SJSA1 (cell line): ENCODE data around the gene MMP23B. TPM values are rescaled to one million over a fixed set of nuclear protein-coding genes. Genes with fewer than 3 reads are reported as not detected.

Experiments used
- DNase-seq, 2 experiments: peaks; one replicate each; pipeline ENCODE4 v3.0.0-alpha.2; 2015 to 2020; ENCODE audit warnings: low spot score in 2 of 2, low read depth in 1 of 2
- H3K27ac ChIP-seq: fragments of 250-450 bp; sonication (Bioruptor Pico); 2 replicates; pipeline ENCODE4 v1.5.1; 2020; ENCODE audit warnings: mild to moderate bottlenecking, moderate library complexity
- H3K27me3 ChIP-seq: fragments of 250-450 bp; sonication (Bioruptor Pico); replicated peaks from 2 replicates; pipeline ENCODE4 v1.5.1; 2020; ENCODE audit warnings: mild to moderate bottlenecking, moderate library complexity
- H3K36me3 ChIP-seq: fragments of 250-450 bp; sonication (Bioruptor Pico); 2 replicates; pipeline ENCODE4 v1.5.1; 2020; ENCODE audit warnings: mild to moderate bottlenecking
- H3K4me1 ChIP-seq: fragments of 250-450 bp; sonication (Bioruptor Pico); replicated peaks from 2 replicates; pipeline ENCODE4 v1.6.1; 2021; ENCODE audit warnings: mild to moderate bottlenecking
- H3K4me3 ChIP-seq: fragments of 250-450 bp; sonication (Bioruptor Pico); 2 replicates; pipeline ENCODE4 v1.5.1; 2020; ENCODE audit warnings: mild to moderate bottlenecking
- H3K9me3 ChIP-seq: fragments of 250-450 bp; sonication (Bioruptor Pico); replicated peaks from 2 replicates; pipeline ENCODE4 v1.5.1; 2020; ENCODE audit warnings: mild to moderate bottlenecking
- total RNA-seq: library from RNA; depleted of rRNA; stranded (reverse); fragments of >200 nt; shearing (Covaris generic); gene quantifications from 2 replicates; pipeline ENCODE4 v1.2.3, GENCODE V29; 2014

MMP23B gene
- total RNA-seq, 1 experiment from 2014 or later, result 0.79 TPM

DNA sequence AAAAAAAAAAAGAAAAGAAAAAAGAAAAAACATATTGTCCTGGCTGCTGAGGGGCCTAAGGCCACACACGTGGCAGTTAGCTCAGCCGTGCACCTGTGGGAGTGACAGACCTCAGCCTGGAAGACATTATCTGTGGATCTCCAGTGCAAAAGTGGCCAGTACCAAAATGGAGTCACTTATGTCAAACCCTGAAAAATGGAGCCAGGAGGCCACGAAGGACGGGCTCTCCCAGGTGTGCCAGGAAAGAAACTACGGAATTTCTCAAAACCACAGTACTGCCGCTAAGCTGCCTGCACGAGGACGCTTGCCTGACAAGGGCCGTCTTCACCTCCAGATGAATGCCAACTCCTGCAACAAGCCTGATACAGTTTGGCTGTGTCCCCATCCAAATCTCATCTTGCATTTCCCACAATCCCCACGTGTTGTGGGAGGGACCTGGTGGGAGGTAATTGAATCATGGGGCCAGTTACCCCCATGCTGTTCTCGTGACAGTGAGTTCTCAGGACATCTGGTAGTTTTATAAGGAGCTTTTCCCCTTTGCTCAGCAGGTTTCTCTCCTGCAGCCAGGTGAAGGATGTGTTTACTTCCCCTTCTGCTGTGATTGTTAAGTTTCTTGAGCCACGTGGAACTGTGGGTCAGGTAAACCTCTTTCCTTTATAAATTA is 22.0 kb upstream of the MMP23B start:
- Histone ChIP-seq H3K9me3 (no peaks in the 10 kb centered on the region), H3K4me1 (peaks cover 9% of the 10 kb centered on the region), H3K36me3 (no peaks in the 10 kb centered on the region; the same call in 1 of the 2 replicates), H3K27me3 (no peaks in the 10 kb centered on the region), H3K27ac (no peak overlapping the region), H3K4me3 (no peak overlapping the region)
- DNase-seq, result no peak

DNA sequence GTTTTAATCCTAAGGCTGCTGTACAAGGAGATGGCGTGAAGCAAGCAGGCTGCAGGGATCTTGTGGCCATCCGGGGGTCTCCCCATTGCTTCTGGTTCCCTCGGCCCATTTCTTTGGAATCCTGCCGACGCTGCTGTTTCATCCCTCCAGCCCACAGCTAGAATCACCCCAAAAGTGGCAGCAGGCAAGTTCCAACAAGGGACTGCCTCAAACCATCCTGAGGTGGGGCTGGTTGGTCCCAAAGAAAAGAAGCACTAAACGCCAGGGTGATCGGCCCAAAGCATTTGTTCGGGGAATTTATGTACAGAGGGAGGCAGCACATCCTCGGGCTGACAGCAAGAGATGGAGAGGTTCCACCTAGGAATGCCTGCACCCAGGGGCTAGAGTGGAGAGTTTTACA is 21.2 kb upstream of the MMP23B start:
- peaks cover 5% of the 10 kb centered on the region for H3K36me3 ChIP-seq
- no peaks in the 10 kb centered on the region for H3K27me3 ChIP-seq
- peaks cover 9% of the 10 kb centered on the region for H3K4me1 ChIP-seq
- H3K27ac ChIP-seq, result no peak overlapping the region
- H3K9me3 ChIP-seq, result peaks cover under 1% of the 10 kb centered on the region
- DNase-seq, result no peak
- no peak overlapping the region for H3K4me3 ChIP-seq

GRCh38 chr1:1612104-1612400 is 19.9 kb upstream of the MMP23B start:
- Histone ChIP-seq H3K27ac (no peak overlapping the region), H3K4me3 (no peak overlapping the region), H3K27me3 (no peaks in the 10 kb centered on the region), H3K9me3 (peaks cover 6% of the 10 kb centered on the region), H3K4me1 (peaks cover 17% of the 10 kb centered on the region), H3K36me3 (peaks cover 9% of the 10 kb centered on the region)
- no peak for DNase-seq

- H3K9me3 ChIP-seq, result peaks cover 6% of the 10 kb centered on the region
- H3K27ac ChIP-seq, result no peak overlapping the region
These were observed 18.4 kb upstream of the MMP23B start for GRCh38 chr1:1613509-1614082.

DNA sequence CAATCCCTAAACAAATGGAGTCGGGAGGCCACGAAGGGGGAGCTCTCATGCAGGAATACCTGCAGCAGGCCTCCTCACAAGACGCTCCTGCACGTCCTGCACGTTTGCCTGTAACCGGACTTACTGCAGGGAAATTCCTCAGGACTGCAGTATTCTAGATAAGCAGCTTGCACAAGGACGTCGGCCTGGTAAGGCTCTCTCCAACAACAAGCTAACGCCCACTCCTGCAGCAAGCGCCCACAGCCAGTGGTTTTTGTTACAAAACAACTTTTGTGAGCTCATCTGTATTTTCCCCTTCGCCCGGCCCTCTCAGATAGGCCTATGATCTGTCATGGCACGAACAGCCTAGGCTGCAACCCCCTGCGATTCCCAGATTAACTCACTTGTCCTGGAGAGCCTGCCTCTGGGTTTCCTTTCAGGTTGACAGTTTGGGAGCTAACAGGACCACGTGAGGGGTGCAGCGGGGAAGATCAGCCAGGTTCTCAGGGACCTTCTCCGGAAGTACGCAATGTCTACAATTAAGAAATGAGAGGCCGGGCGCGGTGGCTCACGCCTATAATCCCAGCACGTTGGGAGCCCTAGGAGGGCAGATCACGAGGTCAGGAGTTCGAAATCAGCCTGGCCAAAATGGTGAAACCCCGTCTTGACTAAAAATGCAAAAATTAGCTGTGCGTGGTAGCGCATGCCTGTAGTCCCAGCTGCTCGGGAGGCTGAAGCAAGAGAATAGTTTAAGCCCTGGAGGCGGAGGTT is 17.6 kb upstream of the MMP23B start:
- H3K27ac ChIP-seq, result no peak overlapping the region
- peak overlapping the region; percentile 97 for H3K4me3 ChIP-seq
- peaks cover 17% of the 10 kb centered on the region for H3K4me1 ChIP-seq
- peaks cover 23% of the 10 kb centered on the region for H3K36me3 ChIP-seq
- DNase-seq, result no peak
- peaks cover 6% of the 10 kb centered on the region for H3K9me3 ChIP-seq
- no peaks in the 10 kb centered on the region for H3K27me3 ChIP-seq

More at GRCh38 chr1:1613509-1614082, 18.4 kb upstream of the MMP23B start:
- Histone ChIP-seq H3K36me3 (peaks cover 22% of the 10 kb centered on the region), H3K4me3 (no peak overlapping the region), H3K27me3 (no peaks in the 10 kb centered on the region), H3K4me1 (peaks cover 17% of the 10 kb centered on the region)
- DNase-seq, result no peak

DNA sequence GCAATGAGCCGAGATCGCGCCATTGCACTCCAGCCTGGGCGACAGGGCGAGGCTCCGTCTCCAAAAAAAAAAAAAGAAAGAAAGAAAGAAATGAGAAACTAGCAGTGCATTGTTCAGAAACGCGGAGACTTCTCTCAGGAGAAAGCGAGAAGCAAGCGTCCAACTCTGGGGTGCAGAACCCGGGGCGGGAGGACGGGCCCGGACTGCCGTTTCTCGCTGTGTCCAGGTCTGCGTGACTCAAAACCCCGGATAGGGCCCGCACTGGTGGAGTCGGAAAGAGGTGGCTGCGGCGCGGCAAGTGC is 17.1 kb upstream of the MMP23B start:
- Histone ChIP-seq H3K27me3 (no peaks in the 10 kb centered on the region), H3K9me3 (peaks cover 6% of the 10 kb centered on the region), H3K27ac (0 out of 2 replicates have a peak overlapping the region, but pooled peaks have one; percentile 99), H3K36me3 (peaks cover 25% of the 10 kb centered on the region), H3K4me1 (peaks cover 17% of the 10 kb centered on the region), H3K4me3 (peak overlapping the region; percentile 97)
- DNase-seq, result no peak

DNA sequence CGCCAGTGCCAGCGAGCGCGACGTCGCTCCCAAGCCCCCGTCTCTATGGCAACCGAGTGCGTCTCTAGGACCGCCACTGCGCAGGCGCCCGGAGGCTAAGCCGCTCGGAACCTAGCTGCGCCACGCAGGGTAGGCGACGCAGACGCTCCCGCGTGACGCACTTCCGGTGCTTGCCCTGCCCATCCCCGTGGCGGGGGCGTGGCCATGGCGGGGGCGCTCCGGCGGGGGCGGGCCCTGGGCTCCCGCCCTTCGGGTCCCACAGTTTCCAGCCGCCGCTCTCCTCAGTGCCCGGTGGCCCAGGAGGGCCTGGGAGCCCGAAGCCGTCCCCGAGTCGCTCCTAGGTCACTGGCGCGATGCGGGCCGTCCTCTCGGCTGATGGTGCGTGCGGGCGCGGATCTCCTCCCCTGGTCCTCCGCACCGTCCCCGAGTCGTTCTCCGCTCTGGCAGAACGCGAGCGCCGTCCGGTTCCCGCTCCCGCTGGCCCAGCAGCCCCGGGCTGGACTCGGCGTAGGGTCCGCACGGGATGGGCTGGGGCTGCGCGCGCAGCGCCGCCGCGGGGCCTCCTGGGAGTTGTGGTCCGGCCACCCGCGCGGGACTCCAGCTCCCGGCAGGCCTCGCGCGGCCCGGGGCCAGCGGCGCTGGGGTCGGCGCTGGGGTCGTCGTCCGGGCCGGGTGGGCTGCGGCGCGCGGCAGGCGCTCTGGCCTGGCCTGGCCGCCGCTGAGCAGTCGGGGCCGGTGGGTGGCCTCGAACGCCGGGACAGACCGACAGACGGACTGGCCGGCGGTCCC is 16.5 kb upstream of the MMP23B start, which contains the start of gene MIB2:
TSS of gene MIB2 (plus strand) at position 245 of the 789 bp plus-strand sequence. CDS start 7,953 bp downstream, outside the sequence.
- H3K9me3 ChIP-seq, result peaks cover 6% of the 10 kb centered on the region
- peak within 1 kb of the TSS; percentile 99 for H3K27ac ChIP-seq

GRCh38 chr1:1616045-1616790 is 15.8 kb upstream of the MMP23B start:
- H3K27me3 ChIP-seq, result no peaks in the 10 kb centered on the region
- H3K27ac ChIP-seq, result peak overlapping the region; percentile 99
- H3K4me1 ChIP-seq, result peaks cover 17% of the 10 kb centered on the region
- H3K4me3 ChIP-seq, result peak overlapping the region; percentile 97
- peaks cover 26% of the 10 kb centered on the region for H3K36me3 ChIP-seq
- no peak for DNase-seq
- peaks cover 6% of the 10 kb centered on the region for H3K9me3 ChIP-seq

More for the DNA sequence above, 16.5 kb upstream of the MMP23B start, which contains the start of gene MIB2:
- Histone ChIP-seq H3K4me1 (peaks cover 17% of the 10 kb centered on the region), H3K27me3 (no peaks in the 10 kb centered on the region), H3K4me3 (peak within 1 kb of the TSS; percentile 97), H3K36me3 (peaks cover 26% of the 10 kb centered on the region)
- peak; percentile 91 to 97 for DNase-seq

GRCh38 chr1:1616838-1617237 is 15.1 kb upstream of the MMP23B start:
- H3K4me3 ChIP-seq, result peak overlapping the region; percentile 97
- H3K4me1 ChIP-seq, result peaks cover 17% of the 10 kb centered on the region
- no peak for DNase-seq
- H3K27me3 ChIP-seq, result no peaks in the 10 kb centered on the region
- H3K9me3 ChIP-seq, result peaks cover 6% of the 10 kb centered on the region
- H3K27ac ChIP-seq, result no peak overlapping the region
- H3K36me3 ChIP-seq, result peaks cover 26% of the 10 kb centered on the region

GRCh38 chr1:1617516-1617915 is 14.5 kb upstream of the MMP23B start:
- no peak for DNase-seq
- Histone ChIP-seq H3K36me3 (peaks cover 26% of the 10 kb centered on the region), H3K4me1 (peaks cover 17% of the 10 kb centered on the region), H3K27ac (no peak overlapping the region), H3K9me3 (peaks cover 6% of the 10 kb centered on the region), H3K4me3 (no peak overlapping the region), H3K27me3 (no peaks in the 10 kb centered on the region)

DNA sequence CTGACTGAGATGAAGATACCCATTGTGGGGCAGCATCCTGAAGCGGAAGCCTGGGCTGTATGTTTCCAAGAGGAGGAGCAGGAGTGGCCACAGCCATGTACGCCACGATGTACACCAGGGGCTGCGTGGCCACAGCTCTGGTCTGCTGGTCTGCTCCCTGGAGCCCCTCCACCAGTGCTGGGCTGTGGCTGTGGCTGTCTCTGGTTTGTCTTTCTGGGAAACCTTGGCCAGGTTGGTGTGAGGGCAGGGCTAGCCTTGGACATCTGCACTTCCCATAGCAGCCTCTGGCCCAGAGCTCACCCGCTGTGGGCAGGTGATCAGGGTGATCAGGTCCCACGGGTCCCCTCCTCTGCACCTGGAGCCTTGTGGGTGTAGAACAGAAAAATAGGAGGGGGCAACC is 14.0 kb upstream of the MMP23B start:
- Histone ChIP-seq H3K27me3 (no peaks in the 10 kb centered on the region), H3K4me3 (no peak overlapping the region), H3K9me3 (peaks cover 6% of the 10 kb centered on the region), H3K27ac (no peak overlapping the region), H3K36me3 (peaks cover 26% of the 10 kb centered on the region), H3K4me1 (peaks cover 17% of the 10 kb centered on the region)
- DNase-seq, result no peak

DNA sequence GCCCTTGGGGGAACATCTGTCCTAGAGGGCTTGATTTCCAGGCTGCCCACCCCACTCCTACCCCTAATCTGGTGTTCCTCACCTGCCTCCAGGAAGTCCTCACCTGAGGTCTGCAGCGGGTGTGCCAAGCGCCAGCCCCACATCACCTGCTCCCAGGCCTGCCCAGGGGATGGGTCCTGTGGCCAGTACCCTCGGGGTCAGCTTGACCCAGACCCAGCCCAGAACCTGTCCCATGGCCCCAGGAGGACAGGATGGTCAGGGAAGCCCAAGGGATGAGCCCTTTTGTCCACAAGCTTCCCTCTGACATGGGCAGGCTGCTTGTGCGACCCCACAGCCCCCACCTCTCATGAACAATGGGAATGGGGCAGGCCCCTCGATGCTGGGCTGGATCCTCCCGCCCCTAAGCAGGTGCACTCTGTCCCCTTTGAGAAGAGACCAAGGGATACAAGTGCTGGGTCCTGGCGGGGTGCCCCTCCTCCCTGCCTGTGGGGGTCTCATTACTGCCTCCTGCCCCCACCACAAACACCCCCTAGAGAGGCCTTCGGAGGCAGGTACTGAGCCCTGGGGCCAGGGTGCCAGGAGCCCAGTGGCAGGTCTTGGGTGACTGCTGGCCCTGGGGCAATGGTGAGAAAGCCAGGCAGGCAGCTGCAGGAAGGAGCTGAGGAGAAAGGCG is 13.4 kb upstream of the MMP23B start:
- Histone ChIP-seq H3K36me3 (peaks cover 26% of the 10 kb centered on the region), H3K4me1 (peaks cover 17% of the 10 kb centered on the region), H3K4me3 (no peak overlapping the region), H3K9me3 (peaks cover 6% of the 10 kb centered on the region), H3K27ac (no peak overlapping the region), H3K27me3 (no peaks in the 10 kb centered on the region)
- no peak for DNase-seq
